CD4-positive, alpha-beta T cell treated with Interleukin-21 for 1 hour (primary cell): ENCODE results near the gene LYPD5.

Source experiments
- DNase-seq: peaks from one replicate; pipeline ENCODE4 v3.0.0-alpha.2; 2020

Gene LYPD5

GRCh38 chr19:43804432-43804831, 2.2 kb upstream of the LYPD5 start:
- DNase-seq, result no peak

- DNase-seq, result no peak
These were observed 2.6 kb downstream of the LYPD5 start for GRCh38 chr19:43799502-43800142.

GRCh38 chr19:43798546-43799409, 3.5 kb downstream of the LYPD5 start:
- peak; percentile 47 for DNase-seq

GRCh38 chr19:43798026-43798545, 4.2 kb downstream of the LYPD5 start:
- DNase-seq, result no peak

- no peak for DNase-seq
These were observed 4.7 kb downstream of the LYPD5 start for GRCh38 chr19:43797556-43797955.

GRCh38 chr19:43797118-43797517, 5.1 kb downstream of the LYPD5 start:
- DNase-seq, result no peak

- DNase-seq, result no peak
These were observed 11.7 kb downstream of the LYPD5 start for GRCh38 chr19:43790587-43790986.

- DNase-seq, result no peak
These were observed 13.2 kb downstream of the LYPD5 start for GRCh38 chr19:43789029-43789428.

GRCh38 chr19:43786665-43787064, 15.6 kb downstream of the LYPD5 start:
- DNase-seq, result no peak

GRCh38 chr19:43784981-43785808, 17.1 kb downstream of the LYPD5 start:
- DNase-seq, result peak; percentile 81

GRCh38 chr19:43784241-43784980, 17.8 kb downstream of the LYPD5 start:
- peak; percentile 50 for DNase-seq

GRCh38 chr19:43783636-43784035, 18.6 kb downstream of the LYPD5 start:
- DNase-seq, result no peak

GRCh38 chr19:43782689-43783231, 19.5 kb downstream of the LYPD5 start:
- peak; percentile 39 for DNase-seq

- DNase-seq, result no peak
These were observed 20.0 kb downstream of the LYPD5 start for GRCh38 chr19:43782311-43782660.

- no peak for DNase-seq
These were observed 20.5 kb downstream of the LYPD5 start for GRCh38 chr19:43781630-43782310.

- DNase-seq, result peak; percentile 75
These were observed 21.3 kb downstream of the LYPD5 start, which contains the start of gene KCNN4 for GRCh38 chr19:43780706-43781525. KCNN4 (minus strand) TSS chr19:43780973; CDS start chr19:43780861, 112 bp downstream.

- peak; percentile 23 for DNase-seq
These were observed 22.4 kb downstream of the LYPD5 start for GRCh38 chr19:43779820-43780219.

GRCh38 chr19:43779147-43779819, 23.0 kb downstream of the LYPD5 start:
- no peak for DNase-seq

- no peak for DNase-seq
These were observed 23.6 kb downstream of the LYPD5 start for GRCh38 chr19:43778651-43779050.

- peak; percentile 66 for DNase-seq
These were observed 25.0 kb downstream of the LYPD5 start for GRCh38 chr19:43777163-43777695.
